NCI-H128 (cell line): ENCODE data around the gene APOBR.
"Not testable (repeated sequence)": the region's sequence is repeated elsewhere in the genome, so short reads cannot be mapped to it uniquely, and the experiment has no call there.

Experiments
- DNase-seq: peaks from one replicate; lab custom pipeline; 2025; ENCODE audit not compliant: unreplicated experiment; lab: John Stamatoyannopoulos, UW

APOBR gene

GRCh38 chr16:28494121-28494851 lies at the start of gene APOBR:
TSS of gene APOBR (plus strand) at chr16:28494643. CDS start at chr16:28494682, 39 bp downstream.
- no peak for DNase-seq

GRCh38 chr16:28446388-28446787 lies 48.1 kb upstream of the APOBR start:
- DNase-seq = not testable (repeated sequence)

- not testable (repeated sequence) for DNase-seq
These were observed 47.4 kb upstream of the APOBR start for GRCh38 chr16:28447081-28447480.

- no peak for DNase-seq
These were observed 20.7 kb upstream of the APOBR start for GRCh38 chr16:28473714-28474265.

- DNase-seq = no peak
These were observed 19.2 kb upstream of the APOBR start for GRCh38 chr16:28475221-28475620.

GRCh38 chr16:28477311-28477920 lies 17.0 kb upstream of the APOBR start:
- DNase-seq = no peak

GRCh38 chr16:28478506-28479180 lies 15.8 kb upstream of the APOBR start:
- DNase-seq = no peak

GRCh38 chr16:28482026-28482425 lies 12.4 kb upstream of the APOBR start:
- DNase-seq = no peak

- DNase-seq = not testable (repeated sequence)
These were observed 11.1 kb upstream of the APOBR start for GRCh38 chr16:28483361-28483760.

- DNase-seq = no peak
These were observed 8.2 kb upstream of the APOBR start for GRCh38 chr16:28486266-28486665.

- DNase-seq = no peak
These were observed 3.0 kb upstream of the APOBR start for GRCh38 chr16:28491230-28491969.

GRCh38 chr16:28491970-28492474 lies 2.4 kb upstream of the APOBR start, which contains the start of gene CLN3:
TSS of gene CLN3 (minus strand) at chr16:28492074. CDS start at chr16:28491759, 315 bp downstream.
- peak; percentile 70 for DNase-seq

GRCh38 chr16:28492511-28492910 lies 1.9 kb upstream of the APOBR start:
- DNase-seq = no peak

- DNase-seq = no peak
These were observed 803 bp downstream of the APOBR start for GRCh38 chr16:28495098-28495793.

GRCh38 chr16:28495795-28496749 lies 1.6 kb downstream of the APOBR start:
- no peak for DNase-seq

GRCh38 chr16:28496844-28497243 lies 2.4 kb downstream of the APOBR start:
- DNase-seq = no peak

GRCh38 chr16:28497386-28497785 lies 2.9 kb downstream of the APOBR start:
- no peak for DNase-seq

GRCh38 chr16:28497861-28498599 lies 3.6 kb downstream of the APOBR start:
- DNase-seq = no peak
